Amniotic epithelial cell (primary cell): ENCODE measurements around the gene MRPL9.
A peak's percentile ranks its signal among the peaks of the same experiment; 100 is the strongest.

ENCODE experiments used
- DNase-seq: peaks from one replicate; pipeline ENCODE4 v3.0.0-alpha.2; 2010; ENCODE audit warnings: low read depth

The MRPL9 gene

GRCh38 chr1:151711044-151711800 lies 52.1 kb downstream of the MRPL9 start:
- no peak for DNase-seq

DNA sequence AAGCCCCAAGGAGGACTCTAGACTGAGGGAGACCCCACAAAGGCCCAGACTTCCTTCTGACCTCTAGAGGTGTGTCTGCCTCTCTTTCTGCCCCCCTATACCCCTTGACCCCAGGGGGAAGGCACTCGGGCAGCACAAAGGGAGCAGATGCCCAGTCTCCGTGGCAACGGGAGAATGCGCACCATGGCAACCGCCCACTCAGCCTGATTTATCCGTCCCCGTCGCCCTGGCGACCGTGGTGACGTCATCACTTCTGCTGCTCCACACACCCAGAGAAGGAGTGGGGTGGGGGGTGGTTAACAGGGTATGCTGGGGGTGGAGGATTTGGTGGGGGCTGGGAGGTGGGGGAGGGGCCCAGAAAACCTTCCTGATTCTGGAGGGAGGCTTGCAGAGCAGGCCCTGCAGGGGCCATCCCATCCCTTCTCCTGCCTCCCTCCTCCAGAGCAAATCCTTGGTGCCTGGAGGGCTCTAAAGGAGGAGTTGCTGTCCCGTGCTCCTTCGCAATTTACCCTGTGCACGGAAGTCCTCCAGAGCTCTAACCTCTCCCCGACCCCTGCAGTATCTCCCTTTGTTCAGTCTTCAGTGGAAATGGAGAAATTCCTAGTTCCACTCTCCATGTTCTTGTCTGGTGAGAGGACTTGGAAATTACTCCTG lies 53.0 kb downstream of the MRPL9 start:
- DNase-seq: peak; percentile 45
